WTC11 (cell line): Measurements from ENCODE around the gene MALAT1. TPM values are rescaled to one million over a fixed set of nuclear protein-coding genes. Genes with fewer than 3 reads are reported as not detected.

Experiments used
- ATAC-seq: fragments of 200-7000 bp; cut with Tn5 transposase; 2 replicates; pipeline ENCODE4 v1.10.0; 2021; ENCODE audit warnings: mild to moderate bottlenecking, moderate library complexity
- CTCF ChIA-PET: fragments of 300-600 bp; sonication (Branson Sonifier 250); formaldehyde crosslinking; loops from one replicate; lab custom pipeline; 2021; ENCODE audit warnings: antibody characterized with exemption; lab: Charles Lee
- POLR2A ChIA-PET: fragments of 350-600 bp; sonication (Branson Sonifier 250); formaldehyde crosslinking; loops from one replicate; lab custom pipeline; 2021; ENCODE audit warnings: antibody characterized with exemption; lab: Charles Lee
- DNase-seq: peaks from one replicate; pipeline ENCODE4 v3.0.0; 2021; ENCODE audit warnings: low spot score
- H3K27ac Mint-ChIP-seq: 2 replicates; pipeline ENCODE4 v1.8.0; 2021; ENCODE audit warnings: mixed read lengths
- H3K27me3 Mint-ChIP-seq: 2 replicates; pipeline ENCODE4 v1.8.0; 2021; ENCODE audit warnings: low read depth, mild to moderate bottlenecking, moderate library complexity, mixed read lengths
- H3K36me3 Mint-ChIP-seq: 2 replicates; pipeline ENCODE4 v1.8.0; 2021; ENCODE audit warnings: mixed read lengths
- H3K4me1 Mint-ChIP-seq: 2 replicates; pipeline ENCODE4 v1.8.0; 2022; ENCODE audit warnings: mixed read lengths
- H3K4me3 Mint-ChIP-seq: 2 replicates; pipeline ENCODE4 v1.8.0; 2021; ENCODE audit warnings: mild to moderate bottlenecking, moderate library complexity, mixed read lengths
- H3K9me3 Mint-ChIP-seq: 2 replicates; pipeline ENCODE4 v1.8.0; 2021; ENCODE audit warnings: mixed read lengths
- AFF4 ChIP-seq: sonication (generic); formaldehyde crosslinking; IDR thresholded peaks from 2 replicates; pipeline ENCODE4 v1.8.1; 2023; ENCODE audit warnings: mild to moderate bottlenecking, missing genetic modification reagents, borderline replicate concordance
- ARID4B ChIP-seq: sonication (generic); formaldehyde crosslinking; IDR thresholded peaks from 2 replicates; pipeline ENCODE4 v1.8.0; 2023; ENCODE audit warnings: missing genetic modification reagents, mild to moderate bottlenecking, borderline replicate concordance
- ATF1 ChIP-seq: sonication (generic); formaldehyde crosslinking; IDR thresholded peaks from 2 replicates; pipeline ENCODE4 v1.8.1; 2023; ENCODE audit warnings: mild to moderate bottlenecking, moderate library complexity, missing genetic modification reagents
- CTCF ChIP-seq: fragments of 200-600 bp; IDR thresholded peaks from 2 replicates; pipeline ENCODE4 v1.8.0; 2022; ENCODE audit warnings: antibody characterized with exemption
- EMX1 ChIP-seq: fragments of 250-450 bp; sonication (Bioruptor Pico); IDR thresholded peaks from 2 replicates; pipeline ENCODE4 v1.8.0; 2021; ENCODE audit warnings: mild to moderate bottlenecking
- OVOL2 ChIP-seq: fragments of 250-450 bp; sonication (Bioruptor Pico); IDR thresholded peaks from 2 replicates; pipeline ENCODE4 v1.9.0; 2021; ENCODE audit warnings: mild to moderate bottlenecking, borderline replicate concordance
- SMAD3 ChIP-seq: sonication (generic); formaldehyde crosslinking; IDR thresholded peaks from 2 replicates; pipeline ENCODE4 v1.8.0; 2022; ENCODE audit warnings: missing genetic modification reagents, mild to moderate bottlenecking, borderline replicate concordance
- SP1 ChIP-seq: sonication (generic); formaldehyde crosslinking; conservative IDR thresholded peaks from 2 replicates; pipeline ENCODE4 v1.8.1; 2022; ENCODE audit warnings: missing genetic modification reagents
- ZBTB21 ChIP-seq: sonication (generic); formaldehyde crosslinking; IDR thresholded peaks from 2 replicates; pipeline ENCODE4 v1.8.1; 2023; ENCODE audit warnings: mild to moderate bottlenecking, missing genetic modification reagents, borderline replicate concordance
- ZBTB43 ChIP-seq: sonication (generic); formaldehyde crosslinking; IDR thresholded peaks from 2 replicates; pipeline ENCODE4 v1.8.1; 2023; ENCODE audit warnings: mild to moderate bottlenecking, missing genetic modification reagents
- ZNF423 ChIP-seq: fragments of 250-450 bp; sonication (Bioruptor Pico); IDR thresholded peaks from 2 replicates; pipeline ENCODE4 v2.1.2; 2022; ENCODE audit warnings: mild to moderate bottlenecking, moderate library complexity
- ZNF532 ChIP-seq: fragments of 250-450 bp; sonication (Bioruptor Pico); IDR thresholded peaks from 2 replicates; pipeline ENCODE4 v1.9.0; 2021; ENCODE audit warnings: mild to moderate bottlenecking, borderline replicate concordance
- ZSCAN18 ChIP-seq: fragments of 250-450 bp; sonication (Bioruptor Pico); IDR thresholded peaks from 2 replicates; pipeline ENCODE4 v2.1.2; 2022; ENCODE audit warnings: mild to moderate bottlenecking, moderate library complexity
- total RNA-seq: library from RNA; stranded (reverse); gene quantifications from 3 replicates; pipeline ENCODE4 v1.2.3, GENCODE V29; 2021

The MALAT1 gene
- total RNA-seq, 1 experiment from 2014 or later, result 1,830 TPM

- no peak for TF ChIP-seq SMAD3 (CRISPR knock-in tag)
- TF ChIP-seq EMX1 (CRISPR knock-in tag), result 0 out of 2 replicates have a peak, but pooled peaks have one; percentile 71
- no peak for TF ChIP-seq ZNF423
- TF ChIP-seq AFF4, result no peak
- TF ChIP-seq SP1, result no peak
These were observed 661 bp upstream of the MALAT1 start (continued) for GRCh38 chr11:65498042-65498726.

GRCh38 chr11:65498727-65498976, 193 bp upstream of the MALAT1 start:
- Mint-ChIP-seq H3K36me3 (no peaks in the 10 kb centered on the region), H3K4me1 (peaks cover 33% of the 10 kb centered on the region), H3K27me3 (no peaks in the 10 kb centered on the region), H3K4me3 (no peak overlapping the region), H3K27ac (no peak overlapping the region), H3K9me3 (no peaks in the 10 kb centered on the region)
- TF ChIP-seq ARID4B (CRISPR knock-in tag) (no peak), ZBTB43 (CRISPR knock-in tag) (no peak)
- DNase-seq (no peak), ATAC-seq (no peak)
- ChIA-PET POLR2A (interaction anchor here (0.5 to 8.3 kb wide), 28 partner anchors 9 to 968 kb away, joined by 3 to 502 read pairs (median 5); partner anchors contain the start of genes NEAT1, PCNX3, PELI3 and SCYL1), CTCF (interaction anchor here (0.5 to 4.8 kb wide), 6 partner anchors 19 to 82 kb away, joined by 3 to 47 read pairs (median 4); partner anchors contain the start of gene FAM89B)

GRCh38 chr11:65499713-65500386, 1.0 kb downstream of the MALAT1 start:
- ATAC-seq, result no peak
- POLR2A ChIA-PET, result interaction anchor here (0.5 to 8.3 kb wide), 26 partner anchors 8 to 358 kb away, joined by 3 to 502 read pairs (median 4); partner anchors contain the start of genes CAPN1, CFL1, FAM89B and NEAT1
- CTCF ChIA-PET, result interaction anchor here (0.8 to 4.8 kb wide), 7 partner anchors 12 to 83 kb away, joined by 3 to 47 read pairs (median 4); no protein-coding TSS in a partner anchor
- Mint-ChIP-seq H3K36me3 (no peaks in the 10 kb centered on the region), H3K4me3 (no peak overlapping the region), H3K9me3 (no peaks in the 10 kb centered on the region), H3K27ac (no peak overlapping the region), H3K27me3 (no peaks in the 10 kb centered on the region), H3K4me1 (peaks cover 34% of the 10 kb centered on the region)
- no peak for DNase-seq
- TF ChIP-seq OVOL2 (CRISPR knock-in tag) (no peak), ATF1 (CRISPR knock-in tag) (no peak), ZNF532 (CRISPR knock-in tag) (no peak), ZSCAN18 (CRISPR knock-in tag) (no peak), ZBTB21 (CRISPR knock-in tag) (no peak), CTCF (no peak), SMAD3 (CRISPR knock-in tag) (no peak)
